Posterior cingulate gyrus (tissue), 11 donors: ENCODE measurements around the gene KRTAP21-3.

ENCODE experiments used
- DNase-seq, 10 donors: peaks; one replicate each; pipeline versions ENCODE4 v3.0.0 to v3.0.0-alpha.2; 2020 to 2021; ENCODE audit warnings: mixed read lengths in 3 of 10
- intact Hi-C: fragments of 100-400 bp; cut with DNase I; formaldehyde crosslinking; loops from one replicate; pipeline ENCODE4 v1.15.1; 2023

KRTAP21-3 gene

DNA sequence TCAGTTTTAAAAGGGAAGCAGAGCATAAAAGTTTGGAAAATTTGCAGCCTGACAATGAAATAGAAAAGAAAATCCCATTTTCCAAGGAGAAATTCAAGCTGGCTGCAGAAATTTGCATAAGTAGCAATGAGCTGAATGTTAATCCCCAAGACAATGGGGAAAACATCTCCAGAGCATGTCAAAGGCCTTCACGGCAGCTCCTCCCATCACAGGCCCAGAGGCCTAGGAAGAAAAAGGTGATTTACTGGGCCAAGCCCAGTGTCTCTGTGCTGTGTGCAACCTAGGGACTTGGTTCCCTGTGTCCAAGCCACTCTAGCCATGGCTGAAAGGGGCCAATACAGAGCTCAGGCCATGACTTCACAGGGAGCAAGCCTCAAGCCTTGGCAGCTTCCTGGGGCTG lies 49.8 kb downstream of the KRTAP21-3 start:
- DNase-seq = no peak
- intact Hi-C loops = no loop called here
